ENCODE data around the gene PDPR. TPM values are rescaled to one million over a fixed set of nuclear protein-coding genes. Genes with fewer than 3 reads are reported as not detected.
"Not testable (repeated sequence)": the region's sequence is repeated elsewhere in the genome, so short reads cannot be mapped to it uniquely, and the experiment has no call there.

The PDPR gene
- total and polyA plus RNA-seq, 7 donors, result 2.8 to 28.5 (median 16.4) TPM

DNA sequence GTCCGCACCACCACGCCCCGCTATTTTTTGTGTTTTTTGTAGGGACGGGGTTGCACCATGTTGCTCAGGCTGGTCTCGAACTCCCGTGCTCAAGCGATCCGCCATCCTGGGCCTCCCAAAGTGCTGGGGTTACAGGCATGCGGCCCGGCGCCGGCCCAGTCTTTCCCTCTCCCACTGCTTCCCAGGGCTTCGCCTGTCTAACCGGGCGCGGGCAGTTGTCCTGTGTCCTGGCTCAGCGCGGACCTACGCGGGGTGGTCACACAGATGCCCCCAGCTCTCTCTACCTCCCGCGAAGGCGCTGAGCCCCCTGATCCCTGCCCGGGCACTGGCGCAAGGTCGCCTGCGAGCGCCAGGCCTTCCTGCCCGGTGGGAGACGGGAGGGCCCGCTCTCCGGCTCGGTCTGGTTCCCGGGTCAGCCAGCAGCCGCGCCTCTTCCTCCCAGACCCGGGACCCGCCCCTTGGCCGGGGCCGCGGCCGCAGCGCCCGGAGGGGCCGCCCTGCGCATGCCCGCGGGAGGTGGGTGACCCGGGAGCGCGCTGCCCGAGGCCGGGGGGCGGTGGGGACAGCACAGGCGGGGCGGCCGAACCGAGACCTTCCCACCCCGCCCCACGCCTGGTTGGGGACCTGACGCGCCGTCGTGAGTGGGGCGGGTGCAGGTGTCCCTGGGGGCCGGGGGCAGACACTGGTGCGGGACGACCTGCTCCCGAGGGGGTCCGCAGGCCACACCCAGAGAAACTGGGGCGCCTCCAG lies 73.9 kb downstream of the PDPR start:
- H3K9me3 ChIP-seq; DNase-seq; intact Hi-C loops (cut with DNase I); H3K27me3 ChIP-seq; H3K4me1 ChIP-seq; H3K36me3 ChIP-seq: not testable (repeated sequence)
- Histone ChIP-seq H3K27ac (peak overlapping the region; percentile 67 to 80 (median 70)), H3K4me3 (peak overlapping the region; percentile 29 to 54 (median 46))
- 3 to 9% methylated on average over 36 to 37 of the region's 71 CpGs for WGBS, 2 donors

DNA sequence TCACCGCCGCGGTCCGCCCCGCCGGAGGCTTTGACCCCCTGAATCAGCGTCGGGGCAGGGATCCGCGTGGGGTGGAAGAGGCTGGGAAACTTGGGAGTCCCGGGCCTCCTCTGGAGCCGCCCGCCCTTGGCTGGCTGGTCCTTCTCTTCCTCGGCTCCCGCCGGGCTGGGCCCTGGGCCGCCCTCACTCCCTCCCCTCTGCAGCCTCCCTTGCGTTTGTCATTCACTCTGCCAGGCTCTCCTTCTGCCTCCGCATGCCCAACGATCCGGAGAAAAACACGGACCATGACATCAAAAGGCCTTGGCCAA lies 74.4 kb downstream of the PDPR start:
- DNase-seq; intact Hi-C loops (cut with DNase I); H3K9me3 ChIP-seq; H3K4me1 ChIP-seq; H3K36me3 ChIP-seq; H3K27me3 ChIP-seq: not testable (repeated sequence)
- H3K27ac ChIP-seq, result peak overlapping the region; percentile 67 to 80 (median 70)
- 1 to 8% methylated on average over 13 to 14 of the region's 22 CpGs for WGBS, 2 donors
- peak overlapping the region; percentile 29 to 54 (median 46) for H3K4me3 ChIP-seq

DNA sequence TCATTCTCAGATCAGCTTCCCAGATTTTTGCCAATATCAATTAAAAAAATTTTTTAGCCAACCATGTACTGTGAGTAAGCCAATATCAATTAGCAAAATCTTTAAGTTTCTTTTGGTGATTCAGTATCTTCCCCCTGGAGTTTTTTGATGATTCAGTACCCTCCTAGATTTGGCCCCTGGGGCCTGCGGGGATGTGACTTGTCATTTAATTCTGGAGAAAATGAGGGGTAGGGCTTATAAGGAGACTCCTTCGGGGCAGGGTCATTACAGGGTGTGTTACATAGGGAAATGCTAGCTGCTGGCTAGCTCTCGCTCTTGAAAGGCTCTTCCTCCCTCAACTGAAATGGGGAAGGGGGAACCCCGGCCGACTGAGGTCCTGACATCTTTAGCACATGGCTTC lies 76.4 kb downstream of the PDPR start:
- H3K4me3 ChIP-seq; H3K27me3 ChIP-seq; H3K4me1 ChIP-seq; H3K27ac ChIP-seq; H3K9me3 ChIP-seq; H3K36me3 ChIP-seq; DNase-seq; intact Hi-C loops (cut with DNase I): not testable (repeated sequence)
- no CpG with 5 or more reads among the region's 5 CpGs for WGBS, 2 donors

DNA sequence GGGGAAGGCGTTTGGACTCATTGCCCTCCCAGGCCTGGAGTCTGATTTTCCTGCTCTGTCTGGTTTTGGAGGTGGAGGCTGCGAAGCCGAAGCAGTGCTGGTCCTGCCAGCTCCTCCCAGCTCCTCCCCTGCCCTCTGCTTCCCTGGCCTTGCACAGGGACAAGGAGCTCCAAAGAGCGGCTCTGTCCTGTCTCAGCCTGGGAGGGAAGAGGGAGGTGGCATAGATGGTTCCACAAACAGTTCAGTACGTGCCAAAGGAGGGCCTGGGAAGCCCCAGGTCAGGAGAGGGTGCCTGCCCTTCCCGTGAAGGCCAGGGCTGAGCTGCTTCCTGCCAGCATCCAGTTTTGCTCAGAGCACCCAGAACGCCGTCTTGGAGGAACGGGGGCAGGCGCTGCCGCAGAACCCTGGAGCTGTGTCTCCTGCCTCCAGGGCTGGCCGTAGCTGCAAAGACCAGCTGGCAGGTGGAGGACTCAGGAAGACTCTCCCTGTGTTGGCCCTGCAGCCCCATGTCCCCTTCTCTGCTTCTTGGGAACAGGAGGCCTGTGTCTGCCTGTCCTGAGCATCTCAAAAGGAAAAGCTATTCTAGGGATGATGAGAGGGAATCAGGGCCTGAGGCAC lies 82.7 kb downstream of the PDPR start:
- H3K27ac ChIP-seq; H3K4me3 ChIP-seq; H3K4me1 ChIP-seq; H3K9me3 ChIP-seq; intact Hi-C loops (cut with DNase I); H3K27me3 ChIP-seq; DNase-seq; H3K36me3 ChIP-seq: not testable (repeated sequence)
- 77 to 81% methylated on average over 8 of the region's 12 CpGs for WGBS, 2 donors

DNA sequence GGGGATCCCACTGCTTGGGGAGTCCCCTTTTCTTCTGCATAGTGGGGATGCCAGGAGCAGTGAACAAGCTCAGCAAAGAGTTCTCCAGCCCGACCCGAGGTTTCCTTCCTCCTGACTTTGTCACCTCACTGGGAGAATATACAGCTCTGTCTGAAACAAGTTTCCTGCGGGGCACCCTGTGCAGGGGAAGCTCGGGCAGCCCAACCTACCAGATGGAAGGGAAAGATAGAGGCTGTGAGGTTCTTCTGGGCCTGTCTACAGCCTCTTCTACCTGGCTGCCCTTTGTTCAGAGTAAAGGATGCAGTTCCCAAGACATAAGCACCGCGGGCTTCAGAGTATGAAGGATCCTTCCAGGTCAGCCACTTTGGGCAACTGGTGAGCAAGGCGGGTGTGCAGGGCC lies 83.5 kb downstream of the PDPR start:
- 57 to 82% methylated on average over 7 of the region's 7 CpGs for WGBS, 2 donors
- H3K9me3 ChIP-seq; H3K27ac ChIP-seq; H3K27me3 ChIP-seq; H3K4me1 ChIP-seq; H3K4me3 ChIP-seq; DNase-seq; intact Hi-C loops (cut with DNase I); H3K36me3 ChIP-seq: not testable (repeated sequence)

DNA sequence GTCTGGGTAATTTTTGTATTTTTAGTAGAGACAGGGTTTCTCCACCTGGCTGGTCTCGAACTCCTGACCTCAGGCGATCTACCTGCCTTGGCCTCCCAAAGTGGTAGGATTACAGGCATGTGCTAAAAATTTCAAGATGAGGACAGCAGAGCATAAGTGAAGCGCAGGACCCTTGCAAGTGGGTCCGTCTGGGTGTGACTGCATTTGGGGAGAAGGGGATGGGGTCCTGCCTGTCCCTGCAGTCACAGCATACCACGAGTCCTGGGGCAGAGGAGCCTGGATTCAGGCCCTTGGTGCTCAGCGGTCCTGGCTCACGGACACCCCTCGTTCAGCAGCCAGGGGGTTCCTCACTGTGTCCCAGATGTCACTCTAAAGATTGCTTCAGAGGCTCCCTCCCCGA lies 84.1 kb downstream of the PDPR start:
- H3K9me3 ChIP-seq; H3K4me3 ChIP-seq; H3K27me3 ChIP-seq; DNase-seq; intact Hi-C loops (cut with DNase I); H3K4me1 ChIP-seq; H3K27ac ChIP-seq; H3K36me3 ChIP-seq: not testable (repeated sequence)
- 89 to 94% methylated on average over 9 of the region's 9 CpGs for WGBS, 2 donors

DNA sequence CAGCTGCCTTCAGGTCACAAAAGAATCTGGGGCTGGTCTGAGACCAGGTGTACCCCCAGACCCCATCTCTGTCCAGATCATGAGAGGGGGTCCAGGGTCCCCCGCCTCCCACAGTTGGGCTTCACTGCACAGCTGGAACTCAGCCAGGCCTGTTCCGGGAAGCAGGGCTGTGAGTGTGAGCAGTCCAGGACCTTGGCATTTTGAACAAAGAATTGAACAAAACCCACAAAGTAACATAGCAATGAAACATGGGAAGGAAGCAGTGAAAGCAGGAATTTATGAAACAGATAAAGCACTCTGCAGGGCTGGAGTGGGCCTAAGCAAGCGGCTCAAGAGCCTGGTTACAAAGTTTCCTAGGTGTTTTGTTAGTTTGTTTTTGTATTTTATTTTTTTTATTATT lies 84.5 kb downstream of the PDPR start:
- intact Hi-C loops (cut with DNase I); H3K27me3 ChIP-seq; H3K36me3 ChIP-seq; DNase-seq; H3K27ac ChIP-seq; H3K9me3 ChIP-seq; H3K4me1 ChIP-seq; H3K4me3 ChIP-seq: not testable (repeated sequence)
- WGBS, 2 donors, result 74 to 81% methylated on average over 3 of the region's 3 CpGs

DNA sequence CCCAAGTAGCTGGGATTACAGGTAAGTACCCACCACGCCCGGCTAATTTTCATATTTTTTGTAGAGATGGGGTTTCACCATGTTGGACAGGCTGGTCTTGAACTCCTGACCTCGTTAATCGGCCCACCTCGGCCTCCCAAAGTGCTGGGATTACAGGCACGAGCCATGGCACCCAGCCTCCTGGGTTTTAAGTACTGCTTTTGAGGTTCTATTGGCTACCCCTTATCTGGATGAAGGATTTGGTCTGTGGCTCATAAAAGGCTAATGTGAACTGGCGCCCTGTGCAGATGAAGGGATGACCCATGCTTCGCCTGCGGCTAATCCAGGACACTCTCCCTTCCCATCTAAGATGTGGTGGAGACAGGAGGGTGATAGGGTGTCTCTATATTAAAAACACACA lies 85.0 kb downstream of the PDPR start:
- DNase-seq; H3K36me3 ChIP-seq; H3K4me3 ChIP-seq; intact Hi-C loops (cut with DNase I); H3K4me1 ChIP-seq; H3K27ac ChIP-seq; H3K27me3 ChIP-seq; H3K9me3 ChIP-seq: not testable (repeated sequence)
- 87 to 92% methylated on average over 9 of the region's 9 CpGs for WGBS, 2 donors

DNA sequence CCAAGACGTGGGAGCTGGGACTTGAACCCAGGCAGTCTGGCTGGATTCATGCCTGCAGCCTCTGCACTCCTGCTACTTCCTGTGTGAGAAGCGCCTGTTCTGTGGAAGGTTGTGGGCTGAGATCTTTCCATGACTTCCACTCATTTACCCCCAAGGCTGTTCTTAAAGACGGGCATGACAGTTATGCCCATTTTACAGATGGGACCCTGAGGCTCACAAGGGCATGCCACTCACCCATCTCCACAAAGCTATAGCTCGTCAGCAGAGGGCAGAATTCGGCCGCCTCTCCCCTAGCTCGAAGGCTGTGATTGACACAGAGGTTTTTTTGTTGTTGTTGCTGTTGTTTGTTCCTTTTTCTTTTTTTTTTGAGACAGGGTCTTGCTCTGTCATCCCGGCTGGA lies 85.9 kb downstream of the PDPR start:
- H3K36me3 ChIP-seq; H3K4me3 ChIP-seq; H3K9me3 ChIP-seq; DNase-seq; intact Hi-C loops (cut with DNase I); H3K4me1 ChIP-seq; H3K27me3 ChIP-seq; H3K27ac ChIP-seq: not testable (repeated sequence)
- WGBS, 2 donors, result 86 to 87% methylated on average over 8 of the region's 8 CpGs

DNA sequence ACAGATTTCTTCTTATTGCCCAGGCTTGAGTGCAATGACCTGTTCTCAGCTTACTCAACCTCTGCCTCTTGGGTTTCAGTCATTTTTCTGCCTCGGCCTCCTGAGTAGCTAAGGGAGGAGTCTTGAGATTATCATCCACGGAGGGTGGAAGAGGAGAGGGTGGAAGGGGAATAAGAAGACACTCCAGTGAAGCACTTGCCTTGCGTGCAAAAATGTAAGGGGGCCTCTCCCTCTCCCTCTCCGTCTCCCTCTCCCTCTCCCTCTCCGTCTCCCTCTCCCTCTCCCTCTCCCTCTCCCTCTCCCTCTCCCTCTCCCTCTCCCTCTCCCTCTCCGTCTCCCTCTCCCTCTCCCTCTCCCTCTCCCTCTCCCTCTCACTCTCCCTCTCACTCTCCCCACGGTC lies 89.4 kb downstream of the PDPR start:
- H3K9me3 ChIP-seq; H3K27me3 ChIP-seq; H3K4me1 ChIP-seq; H3K27ac ChIP-seq; intact Hi-C loops (cut with DNase I); DNase-seq; H3K36me3 ChIP-seq; H3K4me3 ChIP-seq: not testable (repeated sequence)
- WGBS, 2 donors, result 69 to 89% methylated on average over 4 to 5 of the region's 7 CpGs

DNA sequence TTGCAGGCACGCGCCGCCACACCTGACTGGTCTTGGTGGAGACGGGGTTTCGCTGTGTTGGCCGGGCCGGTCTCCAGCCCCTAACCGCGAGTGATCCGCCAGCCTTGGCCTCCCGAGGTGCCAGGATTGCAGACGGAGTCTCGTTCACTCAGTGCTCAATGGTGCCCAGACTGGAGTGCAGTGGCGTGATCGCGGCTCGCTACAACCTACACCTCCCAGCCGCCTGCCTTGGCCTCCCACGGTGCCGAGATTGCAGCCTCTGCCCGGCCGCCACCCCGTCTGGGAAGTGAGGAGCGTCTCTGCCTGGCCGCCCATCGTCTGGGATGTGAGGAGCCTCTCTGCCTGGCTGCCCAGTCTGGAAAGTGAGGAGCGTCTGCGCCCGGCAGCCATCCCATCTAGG lies 89.9 kb downstream of the PDPR start:
- DNase-seq; H3K36me3 ChIP-seq; H3K9me3 ChIP-seq; H3K4me3 ChIP-seq; H3K4me1 ChIP-seq; intact Hi-C loops (cut with DNase I); H3K27me3 ChIP-seq; H3K27ac ChIP-seq: not testable (repeated sequence)
- WGBS, 2 donors, result 96 to 99% methylated on average over 18 of the region's 29 CpGs

DNA sequence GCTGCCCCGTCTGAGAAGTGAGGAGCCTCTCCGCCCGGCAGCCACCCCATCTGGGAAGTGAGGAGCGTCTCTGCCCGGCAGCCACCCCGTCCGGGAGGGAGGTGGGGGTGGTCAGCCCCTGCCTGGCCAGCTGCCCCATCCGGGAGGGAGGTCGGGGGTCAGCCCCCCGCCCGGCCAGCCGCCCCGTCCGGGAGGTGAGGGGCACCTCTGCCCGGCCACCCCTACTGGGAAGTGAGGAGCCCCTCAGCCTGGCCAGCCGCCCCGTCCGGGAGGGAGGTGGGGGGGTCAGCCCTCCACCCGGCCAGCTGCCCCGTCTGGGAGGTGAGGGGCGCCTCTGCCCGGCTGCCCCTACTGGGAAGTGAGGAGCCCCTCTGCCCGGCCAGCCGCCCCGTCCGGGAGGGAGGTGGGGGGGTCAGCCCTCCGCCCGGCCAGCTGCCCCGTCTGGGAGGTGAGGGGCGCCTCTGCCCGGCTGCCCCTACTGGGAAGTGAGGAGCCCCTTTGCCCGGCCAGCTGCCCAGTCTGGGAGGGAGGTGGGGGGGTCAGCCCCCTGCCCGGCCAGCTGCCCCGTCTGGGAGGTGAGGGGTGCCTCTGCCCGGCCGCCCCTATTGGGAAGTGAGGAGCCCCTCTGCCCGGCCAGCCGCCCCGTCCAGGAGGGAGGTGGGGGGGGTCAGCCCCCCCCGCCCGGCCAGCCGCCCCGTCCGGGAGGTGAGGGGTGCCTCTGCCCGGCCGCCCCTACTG lies 90.7 kb downstream of the PDPR start:
- intact Hi-C loops (cut with DNase I); H3K27ac ChIP-seq; H3K36me3 ChIP-seq; H3K9me3 ChIP-seq; H3K27me3 ChIP-seq; H3K4me1 ChIP-seq; H3K4me3 ChIP-seq; DNase-seq: not testable (repeated sequence)
- 96 to 97% methylated on average over 45 of the region's 46 CpGs for WGBS, 2 donors

DNA sequence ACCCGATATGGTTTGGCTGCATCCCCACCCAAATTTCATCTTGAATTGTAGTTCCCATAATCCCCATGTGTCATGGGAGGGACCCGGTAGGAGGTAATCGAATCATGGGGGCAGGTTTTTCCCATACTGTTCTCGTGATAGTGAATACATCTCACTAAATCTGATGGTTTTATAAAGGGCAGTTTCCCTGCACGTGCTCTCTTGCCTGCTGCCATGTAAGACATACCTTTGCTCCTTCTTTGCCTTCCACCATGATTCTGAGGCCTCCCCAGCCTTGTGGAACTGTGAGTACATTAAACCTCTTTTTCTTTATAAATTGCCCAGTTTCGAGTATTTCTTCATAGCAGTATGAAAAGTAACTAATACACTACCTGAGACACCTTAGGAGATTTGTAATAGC lies 92.2 kb downstream of the PDPR start:
- H3K9me3 ChIP-seq; H3K27ac ChIP-seq; H3K27me3 ChIP-seq; H3K4me3 ChIP-seq; H3K36me3 ChIP-seq; DNase-seq; intact Hi-C loops (cut with DNase I); H3K4me1 ChIP-seq: not testable (repeated sequence)
- 96 to 97% methylated on average over 6 of the region's 6 CpGs for WGBS, 2 donors

Data from sigmoid colon (tissue), 7 donors.